ENCODE data around the gene GLRA3.

DNA sequence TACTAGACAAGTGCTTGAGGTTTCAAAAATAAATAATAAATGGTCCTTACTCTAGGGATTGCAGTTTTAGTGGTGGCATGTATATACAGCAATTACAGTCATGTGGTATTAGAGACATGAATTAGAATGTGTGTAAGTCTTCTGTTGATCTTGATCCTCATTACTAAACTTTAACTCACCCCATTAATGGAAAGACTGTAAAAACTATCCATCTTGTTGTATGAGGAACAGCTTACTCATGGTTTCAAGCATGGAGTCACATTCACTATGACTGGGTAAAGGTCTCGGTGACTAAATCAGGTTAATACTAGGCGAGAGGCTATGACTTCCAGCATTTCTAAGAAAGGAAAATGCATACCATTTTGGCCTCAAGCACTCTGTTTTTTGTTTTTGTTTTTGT lies 199.8 kb downstream of the GLRA3 start:
- no peak for TF ChIP-seq CTCF (optimal IDR thresholded peaks at IDR 0.05 in 1 of 3, IDR thresholded peaks at IDR 0.05 in 1 of 3, conservative IDR thresholded peaks at IDR 0.05 in 1 of 3; ENCODE audit: extremely low read depth in 1 of 3, insufficient read depth in 2 of 3, low read length in 3 of 3)
- no peak for TF ChIP-seq EZH2 (IDR thresholded peaks at IDR 0.05; ENCODE audit: low read length)
